ENCODE results near the gene IP6K1.

Gene IP6K1

DNA sequence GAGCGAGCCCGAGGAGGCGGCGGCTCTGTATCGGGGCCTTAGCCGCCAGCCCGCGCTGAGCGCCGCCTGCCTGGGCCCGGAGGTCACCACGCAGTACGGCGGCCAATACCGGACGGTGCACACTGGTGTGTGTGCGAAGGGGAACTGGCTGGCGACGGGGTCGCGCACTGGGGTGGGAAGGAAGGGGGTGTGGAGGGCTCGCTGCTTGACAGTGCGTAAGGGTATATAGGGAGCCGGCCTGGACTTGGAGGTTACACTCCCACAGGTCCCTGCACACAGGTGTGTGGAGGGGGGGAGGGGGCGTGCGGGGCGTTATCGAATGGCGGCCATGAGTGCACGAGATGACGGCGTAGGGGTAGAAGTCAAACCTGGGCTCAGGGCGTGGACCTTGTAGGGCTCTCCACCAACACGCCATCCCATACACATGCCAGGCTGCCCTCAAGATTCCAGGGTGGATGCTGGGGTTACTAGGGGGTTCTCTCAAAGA lies 111.8 kb downstream of the IP6K1 start:
- no peaks in the 10 kb centered on the region for H3K9me3 ChIP-seq (ENCODE audit: low read length)
- peak overlapping the region; percentile 77 for H3K4me3 ChIP-seq (ENCODE audit: low read depth, low read length, poor library complexity, severe bottlenecking)
- peak overlapping the region; percentile 87 for H3K9ac ChIP-seq (ENCODE audit: low read length)
- H3F3A ChIP-seq (ENCODE audit: insufficient read depth, low read length), result no peaks in the 10 kb centered on the region
- no peaks in the 10 kb centered on the region for H3K27me3 ChIP-seq (ENCODE audit: insufficient read depth, low read length)
- peaks cover 40% of the 10 kb centered on the region for H3K36me3 ChIP-seq (ENCODE audit: insufficient read depth, low read length)
- no peaks in the 10 kb centered on the region for H3K9me2 ChIP-seq (ENCODE audit: low read depth, low read length)
- H2AFZ ChIP-seq (ENCODE audit: low read length), result no peak overlapping the region
- H3K79me2 ChIP-seq (ENCODE audit: insufficient read depth, low read length), result no peaks in the 10 kb centered on the region
- no peak for TF ChIP-seq EZH2 (IDR thresholded peaks at IDR 0.05; ENCODE audit: borderline replicate concordance, low read length)
- TF ChIP-seq, protein P1, sequence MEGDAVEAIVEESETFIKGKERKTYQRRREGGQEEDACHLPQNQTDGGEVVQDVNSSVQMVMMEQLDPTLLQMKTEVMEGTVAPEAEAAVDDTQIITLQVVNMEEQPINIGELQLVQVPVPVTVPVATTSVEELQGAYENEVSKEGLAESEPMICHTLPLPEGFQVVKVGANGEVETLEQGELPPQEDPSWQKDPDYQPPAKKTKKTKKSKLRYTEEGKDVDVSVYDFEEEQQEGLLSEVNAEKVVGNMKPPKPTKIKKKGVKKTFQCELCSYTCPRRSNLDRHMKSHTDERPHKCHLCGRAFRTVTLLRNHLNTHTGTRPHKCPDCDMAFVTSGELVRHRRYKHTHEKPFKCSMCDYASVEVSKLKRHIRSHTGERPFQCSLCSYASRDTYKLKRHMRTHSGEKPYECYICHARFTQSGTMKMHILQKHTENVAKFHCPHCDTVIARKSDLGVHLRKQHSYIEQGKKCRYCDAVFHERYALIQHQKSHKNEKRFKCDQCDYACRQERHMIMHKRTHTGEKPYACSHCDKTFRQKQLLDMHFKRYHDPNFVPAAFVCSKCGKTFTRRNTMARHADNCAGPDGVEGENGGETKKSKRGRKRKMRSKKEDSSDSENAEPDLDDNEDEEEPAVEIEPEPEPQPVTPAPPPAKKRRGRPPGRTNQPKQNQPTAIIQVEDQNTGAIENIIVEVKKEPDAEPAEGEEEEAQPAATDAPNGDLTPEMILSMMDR (IDR thresholded peaks at IDR 0.05; ENCODE audit: low read length), result no peak
- peak overlapping the region; percentile 78 for H3K4me2 ChIP-seq (ENCODE audit: low read length)
- peaks cover 20% of the 10 kb centered on the region for H3K4me1 ChIP-seq (ENCODE audit: insufficient read depth, low read length, severe bottlenecking)
- no peak overlapping the region for H3K27ac ChIP-seq (ENCODE audit: low read depth, low read length, poor library complexity, severe bottlenecking)
- H4K20me1 ChIP-seq (ENCODE audit: insufficient read depth, low read length), result no peaks in the 10 kb centered on the region

Data from OCI-LY1 (cell line).